Measurements from ENCODE around the gene GSTA4. TPM values are rescaled to one million over a fixed set of nuclear protein-coding genes. Genes with fewer than 3 reads are reported as not detected.

Gene GSTA4
- total RNA-seq, 1 experiment from 2014 or later: 29.5 TPM

DNA sequence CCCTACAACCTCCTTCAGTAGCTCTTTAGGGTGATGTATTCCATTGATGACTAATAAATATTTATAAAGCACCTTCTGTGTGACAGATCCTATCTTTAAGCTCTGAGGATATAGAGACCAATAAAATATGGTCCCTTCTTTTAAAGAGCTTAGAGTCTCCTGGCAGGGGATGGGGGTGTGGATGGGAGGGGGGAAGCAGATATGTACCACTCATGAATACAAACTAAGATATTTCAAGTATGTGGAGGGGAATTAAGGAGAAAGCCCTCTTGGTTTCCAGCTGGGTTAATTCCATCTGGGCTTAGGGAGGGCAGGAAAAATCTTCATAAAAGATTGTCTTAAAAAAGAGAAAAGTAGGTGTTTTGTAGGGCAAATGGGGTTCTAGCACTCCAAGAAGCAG, 48.5 kb upstream of the GSTA4 start:
- Histone ChIP-seq H3K36me3 (ENCODE audit: control insufficient read depth, insufficient read depth, low read length) (peaks cover 2% of the 10 kb centered on the region), H3K4me1 (peaks cover 6% of the 10 kb centered on the region), H3K27me3 (replicated peaks; ENCODE audit: control insufficient read depth, insufficient read depth, low read length) (no peaks in the 10 kb centered on the region), H3K4me3 (ENCODE audit: low read depth, low read length) (no peak overlapping the region), H3K9me3 (no peaks in the 10 kb centered on the region)
- H3K36me3 Mint-ChIP-seq (ENCODE audit: insufficient read depth, unreplicated experiment): peaks cover 12% of the 10 kb centered on the region
- ChIA-PET CTCF (no interaction called here), POLR2A (no interaction called here)
- peaks cover 7% of the 10 kb centered on the region for H3K4me1 Mint-ChIP-seq (ENCODE audit: low read depth, unreplicated experiment)
- no peaks in the 10 kb centered on the region for H3K27me3 Mint-ChIP-seq (ENCODE audit: insufficient read depth, unreplicated experiment)
- intact Hi-C loops (cut with micrococcal nuclease; ENCODE audit: unreplicated experiment): no loop called here
- TF ChIP-seq, protein P1, sequence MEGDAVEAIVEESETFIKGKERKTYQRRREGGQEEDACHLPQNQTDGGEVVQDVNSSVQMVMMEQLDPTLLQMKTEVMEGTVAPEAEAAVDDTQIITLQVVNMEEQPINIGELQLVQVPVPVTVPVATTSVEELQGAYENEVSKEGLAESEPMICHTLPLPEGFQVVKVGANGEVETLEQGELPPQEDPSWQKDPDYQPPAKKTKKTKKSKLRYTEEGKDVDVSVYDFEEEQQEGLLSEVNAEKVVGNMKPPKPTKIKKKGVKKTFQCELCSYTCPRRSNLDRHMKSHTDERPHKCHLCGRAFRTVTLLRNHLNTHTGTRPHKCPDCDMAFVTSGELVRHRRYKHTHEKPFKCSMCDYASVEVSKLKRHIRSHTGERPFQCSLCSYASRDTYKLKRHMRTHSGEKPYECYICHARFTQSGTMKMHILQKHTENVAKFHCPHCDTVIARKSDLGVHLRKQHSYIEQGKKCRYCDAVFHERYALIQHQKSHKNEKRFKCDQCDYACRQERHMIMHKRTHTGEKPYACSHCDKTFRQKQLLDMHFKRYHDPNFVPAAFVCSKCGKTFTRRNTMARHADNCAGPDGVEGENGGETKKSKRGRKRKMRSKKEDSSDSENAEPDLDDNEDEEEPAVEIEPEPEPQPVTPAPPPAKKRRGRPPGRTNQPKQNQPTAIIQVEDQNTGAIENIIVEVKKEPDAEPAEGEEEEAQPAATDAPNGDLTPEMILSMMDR (IDR thresholded peaks at IDR 0.05; ENCODE audit: insufficient read depth in 1 of 2, low read depth in 1 of 2, low read length in 1 of 2, severe bottlenecking in 1 of 2, unreplicated experiment in 1 of 2): no peak
- BruUV-seq (replicated peaks): no TSS peak
- no peaks in the 10 kb centered on the region for H3K9me3 Mint-ChIP-seq (ENCODE audit: unreplicated experiment)
- H3K4me3 Mint-ChIP-seq (ENCODE audit: unreplicated experiment): no peak overlapping the region
- H3K27ac Mint-ChIP-seq (ENCODE audit: unreplicated experiment): no peak overlapping the region
- DNase-seq: no peak

DNA sequence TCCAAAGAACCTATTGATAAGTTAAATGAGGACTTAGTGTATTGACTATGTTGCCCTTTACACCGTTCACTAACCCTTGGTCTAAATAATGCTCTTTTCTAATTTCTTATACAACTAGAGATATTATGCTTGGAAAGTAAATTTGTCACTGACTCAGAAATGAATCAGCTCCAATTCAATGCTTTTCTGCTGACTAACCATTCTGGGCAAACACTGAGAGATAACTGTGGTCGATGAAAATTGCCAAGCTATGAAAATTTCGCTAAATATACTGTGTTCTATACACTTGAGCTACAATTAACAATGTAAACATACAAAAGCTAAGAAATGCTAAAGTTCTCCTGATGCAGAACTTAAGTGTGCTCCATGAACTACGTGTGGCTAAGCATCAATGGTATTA, 47.0 kb upstream of the GSTA4 start:
- Mint-ChIP-seq H3K9me3 (ENCODE audit: unreplicated experiment) (no peaks in the 10 kb centered on the region), H3K27ac (ENCODE audit: unreplicated experiment) (no peak overlapping the region), H3K27me3 (ENCODE audit: insufficient read depth, unreplicated experiment) (no peaks in the 10 kb centered on the region), H3K36me3 (ENCODE audit: insufficient read depth, unreplicated experiment) (peaks cover 12% of the 10 kb centered on the region), H3K4me1 (ENCODE audit: low read depth, unreplicated experiment) (peaks cover 7% of the 10 kb centered on the region), H3K4me3 (ENCODE audit: unreplicated experiment) (no peak overlapping the region)
- H3K4me1 ChIP-seq: peaks cover 6% of the 10 kb centered on the region
- POLR2A ChIA-PET: interaction anchor here (0.7 kb wide), 1 partner anchor 23 kb away, joined by 3 read pairs; the partner anchor contains the start of gene FBXO9
- CTCF ChIA-PET: no interaction called here
- no TSS peak for BruUV-seq (replicated peaks)
- H3K27me3 ChIP-seq (replicated peaks; ENCODE audit: control insufficient read depth, insufficient read depth, low read length): no peaks in the 10 kb centered on the region
- no peaks in the 10 kb centered on the region for H3K9me3 ChIP-seq
- TF ChIP-seq, protein P1 (IDR thresholded peaks at IDR 0.05; ENCODE audit: insufficient read depth in 1 of 2, low read depth in 1 of 2, low read length in 1 of 2, severe bottlenecking in 1 of 2, unreplicated experiment in 1 of 2): no peak
- H3K4me3 ChIP-seq (ENCODE audit: low read depth, low read length): no peak overlapping the region
- no peak for DNase-seq
- H3K36me3 ChIP-seq (ENCODE audit: control insufficient read depth, insufficient read depth, low read length): peaks cover 2% of the 10 kb centered on the region
- intact Hi-C loops (cut with micrococcal nuclease; ENCODE audit: unreplicated experiment): no loop called here

DNA sequence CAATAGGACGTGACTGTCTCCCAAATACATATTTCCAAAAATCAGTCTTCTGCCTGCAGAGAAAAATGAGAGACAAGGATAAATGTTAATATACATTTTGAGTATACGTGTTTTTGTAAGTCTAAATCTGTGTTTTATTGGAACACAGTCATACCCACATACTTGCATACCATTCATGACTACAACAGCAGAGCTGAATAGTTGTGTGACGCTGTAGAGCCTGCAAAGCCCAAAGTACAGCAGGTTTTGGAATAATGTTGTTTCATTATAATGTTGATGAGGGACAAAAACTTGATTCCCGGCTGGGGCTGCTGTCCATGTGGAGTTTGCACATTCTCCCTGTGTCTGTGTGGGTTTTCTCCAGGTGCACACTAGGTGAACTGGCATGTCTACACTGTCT, 46.3 kb upstream of the GSTA4 start:
- H3K27ac Mint-ChIP-seq (ENCODE audit: unreplicated experiment): no peak overlapping the region
- ChIA-PET POLR2A (no interaction called here), CTCF (no interaction called here)
- no peaks in the 10 kb centered on the region for H3K27me3 Mint-ChIP-seq (ENCODE audit: insufficient read depth, unreplicated experiment)
- TF ChIP-seq, protein P1 (IDR thresholded peaks at IDR 0.05; ENCODE audit: insufficient read depth in 1 of 2, low read depth in 1 of 2, low read length in 1 of 2, severe bottlenecking in 1 of 2, unreplicated experiment in 1 of 2): no peak
- H3K4me1 Mint-ChIP-seq (ENCODE audit: low read depth, unreplicated experiment): peaks cover 7% of the 10 kb centered on the region
- H3K4me3 Mint-ChIP-seq (ENCODE audit: unreplicated experiment): no peak overlapping the region
- Histone ChIP-seq H3K27me3 (replicated peaks; ENCODE audit: control insufficient read depth, insufficient read depth, low read length) (no peaks in the 10 kb centered on the region), H3K36me3 (ENCODE audit: control insufficient read depth, insufficient read depth, low read length) (peaks cover 2% of the 10 kb centered on the region), H3K4me1 (peaks cover 6% of the 10 kb centered on the region), H3K4me3 (ENCODE audit: low read depth, low read length) (no peak overlapping the region), H3K9me3 (no peaks in the 10 kb centered on the region)
- H3K36me3 Mint-ChIP-seq (ENCODE audit: insufficient read depth, unreplicated experiment): peaks cover 12% of the 10 kb centered on the region
- no TSS peak for BruUV-seq (replicated peaks)
- DNase-seq: no peak
- intact Hi-C loops (cut with micrococcal nuclease; ENCODE audit: unreplicated experiment): no loop called here
- no peaks in the 10 kb centered on the region for H3K9me3 Mint-ChIP-seq (ENCODE audit: unreplicated experiment)

Data from Caco-2 (cell line).